B cell (primary cell): ENCODE measurements around the gene ZNF839. TPM values are rescaled to one million over a fixed set of nuclear protein-coding genes. Genes with fewer than 3 reads are reported as not detected.

Experiments used
- ATAC-seq: fragments of 200-7000 bp; cut with Tn5 transposase; one replicate; pipeline ENCODE4 v1.10.0; 2021; ENCODE audit warnings: low read depth, mild to moderate bottlenecking, moderate number of reproducible peaks, moderate library complexity
- CTCF ChIA-PET: fragments of 350-600 bp; sonication (Branson Sonifier 250); formaldehyde crosslinking; loops from one replicate; lab custom pipeline; 2021; ENCODE audit warnings: antibody characterized with exemption, inconsistent platforms; lab: Charles Lee
- POLR2A ChIA-PET: fragments of 350-600 bp; sonication (Branson Sonifier 250); formaldehyde crosslinking; loops from one replicate; lab custom pipeline; 2021; ENCODE audit warnings: antibody characterized with exemption; lab: Charles Lee
- DNase-seq: peaks from one replicate; pipeline ENCODE4 v3.0.0; 2013
- H2AFZ ChIP-seq: 2 replicates; pipeline ENCODE4 v1.6.1; 2012; ENCODE audit warnings: mild to moderate bottlenecking, low read depth, low read length; ENCODE audit not compliant: insufficient read depth, poor library complexity, severe bottlenecking
- H3K27ac ChIP-seq, 2 donors: 1 replicate in 1 of 2; 2 replicates in 1 of 2; pipeline ENCODE4 v1.5.1; 2012 to 2013; ENCODE audit warnings: low read length in 2 of 2, mild to moderate bottlenecking in 2 of 2, moderate library complexity in 1 of 2
- H3K27me3 ChIP-seq, 4 experiments: fragments of 200-600 bp in 1 of 4; sonication (generic) in 1 of 4; replicated peaks in 1 of 4; 1 replicate in 2 of 4; 2 replicates in 2 of 4; pipeline versions ENCODE4 v1.6.1 to v1.7.0; 2013 to 2016; ENCODE audit warnings: low read length in 3 of 4, mild to moderate bottlenecking in 2 of 4, mixed read lengths in 1 of 4, moderate library complexity in 1 of 4; ENCODE audit not compliant: insufficient read depth in 4 of 4, control insufficient read depth in 3 of 4; ENCODE audit errors: control extremely low read depth in 1 of 4
- H3K36me3 ChIP-seq, 2 experiments: replicated peaks in 1 of 2; 1 replicate in 1 of 2; 2 replicates in 1 of 2; pipeline versions ENCODE4 v1.6.1 to v1.7.1; 2013; ENCODE audit warnings: low read length in 1 of 2; ENCODE audit not compliant: insufficient read depth in 2 of 2, control insufficient read depth in 1 of 2; ENCODE audit errors: control extremely low read depth in 1 of 2, extremely low read depth in 1 of 2
- H3K4me1 ChIP-seq, 2 donors: fragments of 200-600 bp in 1 of 2; sonication (generic) in 1 of 2; 1 replicate in 1 of 2; 2 replicates in 1 of 2; pipeline versions ENCODE4 v1.5.1 to v1.6.1; 2013 to 2017; ENCODE audit warnings: low read length in 2 of 2; ENCODE audit not compliant: control insufficient read depth in 2 of 2, insufficient read depth in 2 of 2
- H3K4me2 ChIP-seq: replicated peaks from 2 replicates; pipeline ENCODE3; 2012; ENCODE audit warnings: mild to moderate bottlenecking, low read depth, low read length; ENCODE audit not compliant: poor library complexity, severe bottlenecking
- H3K4me3 ChIP-seq, 5 experiments: fragments of 200-600 bp in 1 of 5; sonication (generic) in 1 of 5; 1 replicate in 3 of 5; 2 replicates in 2 of 5; pipeline versions ENCODE4 v1.5.1 to v1.7.0; 2011 to 2016; ENCODE audit warnings: low read length in 4 of 5, mild to moderate bottlenecking in 4 of 5, low read depth in 2 of 5, control low read depth in 1 of 5, moderate library complexity in 1 of 5; ENCODE audit not compliant: insufficient read depth in 1 of 5; ENCODE audit errors: control extremely low read depth in 1 of 5, extremely low read depth in 1 of 5
- H3K79me2 ChIP-seq: fragments of 200-600 bp; sonication (generic); one replicate; pipeline ENCODE4 v1.6.0; 2016; ENCODE audit warnings: low read length; ENCODE audit not compliant: control insufficient read depth, insufficient read depth
- H3K9ac ChIP-seq: fragments of 200-600 bp; sonication (generic); 2 replicates; pipeline ENCODE4 v1.6.1; 2017; ENCODE audit warnings: mild to moderate bottlenecking, low read length, moderate library complexity
- H3K9me3 ChIP-seq, 3 donors: one replicate each; pipeline versions ENCODE4 v1.6.1 to v1.7.1; 2013; ENCODE audit warnings: low read length in 2 of 3; ENCODE audit not compliant: control insufficient read depth in 2 of 3, insufficient read depth in 1 of 3; ENCODE audit errors: control extremely low read depth in 1 of 3
- H4K20me1 ChIP-seq: 2 replicates; pipeline ENCODE4 v1.6.0; 2012; ENCODE audit warnings: mild to moderate bottlenecking, low read length; ENCODE audit not compliant: insufficient read depth, control insufficient read depth, poor library complexity, severe bottlenecking
- H3K27ac Mint-ChIP-seq: one replicate; pipeline ENCODE4 v1.8.0; 2021; ENCODE audit warnings: mixed read lengths
- H3K27me3 Mint-ChIP-seq: one replicate; pipeline ENCODE4 v1.8.0; 2021; ENCODE audit warnings: mixed read lengths
- H3K4me1 Mint-ChIP-seq: one replicate; pipeline ENCODE4 v1.8.0; 2021; ENCODE audit warnings: mixed read lengths
- H3K4me3 Mint-ChIP-seq: one replicate; pipeline ENCODE4 v1.8.0; 2021; ENCODE audit warnings: mixed read lengths
- H3K9me3 Mint-ChIP-seq: one replicate; pipeline ENCODE4 v1.8.0; 2022; ENCODE audit warnings: mixed read lengths; ENCODE audit not compliant: insufficient read depth
- CTCF ChIP-seq: fragments of 200-600 bp; IDR thresholded peaks from one replicate; pipeline ENCODE4 v1.8.0; 2022; ENCODE audit warnings: antibody characterized with exemption, mild to moderate bottlenecking
- EZH2 ChIP-seq: IDR thresholded peaks from 2 replicates; pipeline ENCODE4 v1.6.1; 2012; ENCODE audit warnings: borderline replicate concordance, low read depth, mild to moderate bottlenecking, moderate library complexity, low read length; ENCODE audit not compliant: insufficient read depth, poor library complexity, severe bottlenecking
- WGBS: methylation state at CpG from one replicate; pipeline ENCODE4 v1.1.5; 2013; ENCODE audit warnings: missing lambda C conversion rate; ENCODE audit not compliant: insufficient coverage; 5-methylcytosine and 5-hydroxymethylcytosine counted together
- intact Hi-C: fragments of 100-400 bp; cut with micrococcal nuclease; formaldehyde crosslinking; loops from one replicate; pipeline ENCODE4 v1.10.0; 2022
- polyA plus RNA-seq: library from polyadenylated mRNA; depleted of rRNA; stranded (reverse); fragments of >200 nt; gene quantifications from 2 replicates; pipeline ENCODE4 v1.2.3, GENCODE V29; 2012
- total RNA-seq, 2 donors: library from RNA; stranded (reverse); fragments of 120-200 nt in 1 of 2; gene quantifications; 1 replicate in 1 of 2; 2 replicates in 1 of 2; pipeline versions ENCODE4 v1.2.3 to v1.2.4, GENCODE V29; 2013 to 2022

Gene ZNF839
- total and polyA plus RNA-seq, 2 donors (not counting 1 experiment from before 2014, with no cell fraction given), result 22.8 to 28.8 TPM

- H3K27ac Mint-ChIP-seq, result no peak overlapping the region
- Histone ChIP-seq H3K27ac (no peak overlapping the region), H3K79me2 (no peaks in the 10 kb centered on the region), H3K27me3 (no peaks in the 10 kb centered on the region), H3K4me2 (no peak overlapping the region), H2AFZ (no peak overlapping the region), H3K4me1 (no peaks in the 10 kb centered on the region), H3K9me3 (no peaks in the 10 kb centered on the region), H3K4me3 (no peak overlapping the region), H3K36me3 (peaks cover 0 to 1% of the 10 kb centered on the region in 2 experiments), H4K20me1 (no peaks in the 10 kb centered on the region), H3K9ac (no peak overlapping the region)
- CTCF ChIA-PET, result no interaction called here
- TF ChIP-seq CTCF, result no peak
- TF ChIP-seq EZH2, result no peak
- ATAC-seq (no peak), DNase-seq (no peak)
- H3K4me3 Mint-ChIP-seq, result no peak overlapping the region
- intact Hi-C loops, result no loop called here
- POLR2A ChIA-PET, result no interaction called here
- H3K27me3 Mint-ChIP-seq, result no peaks in the 10 kb centered on the region
- no peaks in the 10 kb centered on the region for H3K4me1 Mint-ChIP-seq
- no peaks in the 10 kb centered on the region for H3K9me3 Mint-ChIP-seq
These were observed 67.5 kb downstream of the ZNF839 start for GRCh38 chr14:102387086-102387485.

- Mint-ChIP-seq H3K4me1 (no peaks in the 10 kb centered on the region), H3K27ac (no peak overlapping the region), H3K27me3 (no peaks in the 10 kb centered on the region), H3K4me3 (no peak overlapping the region), H3K9me3 (no peaks in the 10 kb centered on the region)
- no peaks in the 10 kb centered on the region for H3K9me3 ChIP-seq
- no peak for TF ChIP-seq EZH2
- no peak for TF ChIP-seq CTCF
- H2AFZ ChIP-seq, result no peak overlapping the region
- 100% methylated on average over 1 of the region's 2 CpGs for WGBS
- H3K4me2 ChIP-seq, result no peak overlapping the region
- H3K27ac ChIP-seq, result no peak overlapping the region
- peak overlapping the region in 1 of 5 experiments; percentile 15 for H3K4me3 ChIP-seq
- DNase-seq (no peak), ATAC-seq (no peak)
- no peak overlapping the region for H3K9ac ChIP-seq
- intact Hi-C loops, result no loop called here
- H3K79me2 ChIP-seq, result no peaks in the 10 kb centered on the region
- peaks cover 0 to 3% of the 10 kb centered on the region in 2 experiments for H3K36me3 ChIP-seq
- POLR2A ChIA-PET, result no interaction called here
- H4K20me1 ChIP-seq, result no peaks in the 10 kb centered on the region
- H3K4me1 ChIP-seq, result no peaks in the 10 kb centered on the region
- CTCF ChIA-PET, result no interaction called here
- no peaks in the 10 kb centered on the region for H3K27me3 ChIP-seq
These were observed 69.7 kb downstream of the ZNF839 start for GRCh38 chr14:102389246-102389645.
